ENCODE results near the gene ANKRD28.
A peak's percentile ranks its signal among the peaks of the same experiment; 100 is the strongest.

ANKRD28 gene

GRCh38 chr3:15659254-15659975 is 138.4 kb downstream of the ANKRD28 start:
- no peak for DNase-seq

- DNase-seq, result no peak
These were observed 140.8 kb downstream of the ANKRD28 start for GRCh38 chr3:15657016-15657415.

GRCh38 chr3:15656342-15656741 is 141.4 kb downstream of the ANKRD28 start:
- no peak for DNase-seq

DNA sequence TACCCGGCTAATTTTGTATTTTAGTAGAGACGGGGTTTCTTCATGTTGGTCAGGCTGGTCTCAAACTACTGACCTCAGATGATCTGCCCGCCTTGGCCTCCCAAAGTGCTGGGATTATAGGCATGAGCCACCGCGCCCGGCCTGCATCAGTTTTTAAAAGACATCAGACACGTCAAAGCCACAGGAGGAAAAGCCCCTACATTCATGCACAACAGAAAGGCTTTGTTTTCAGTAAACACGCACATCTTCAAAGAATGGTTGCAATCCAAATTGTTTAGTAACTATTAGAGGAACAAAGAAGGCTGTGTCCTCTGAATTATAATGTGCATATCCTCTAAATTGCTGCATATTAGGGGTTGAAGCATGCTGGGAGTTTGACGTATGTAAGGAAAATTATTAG is 142.9 kb downstream of the ANKRD28 start:
- DNase-seq, result no peak

DNA sequence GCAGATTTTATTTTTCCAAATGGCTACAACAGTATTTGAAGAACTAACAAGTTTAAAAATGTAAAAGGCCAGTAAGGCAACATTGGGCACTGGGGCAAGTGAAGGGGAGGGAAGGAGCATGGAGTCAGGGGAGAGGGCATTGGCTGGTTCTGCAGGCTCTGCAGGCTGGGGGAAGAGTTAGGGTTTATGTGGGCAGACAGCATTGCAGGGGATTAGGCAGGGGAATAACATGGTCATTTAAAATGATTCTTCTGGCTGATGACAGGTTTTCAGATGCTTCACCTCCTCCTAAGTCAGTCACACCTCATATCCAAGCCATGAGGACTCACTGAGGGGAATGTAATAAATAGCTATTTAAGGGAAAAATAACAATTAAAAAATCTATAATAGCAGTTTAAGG is 143.7 kb downstream of the ANKRD28 start:
- DNase-seq, result no peak

GRCh38 chr3:15653321-15653720 is 144.5 kb downstream of the ANKRD28 start:
- no peak for DNase-seq

- no peak for DNase-seq
These were observed 146.4 kb downstream of the ANKRD28 start for GRCh38 chr3:15651396-15651795.

- DNase-seq, result no peak
These were observed 147.9 kb downstream of the ANKRD28 start for GRCh38 chr3:15649858-15650257.

DNA sequence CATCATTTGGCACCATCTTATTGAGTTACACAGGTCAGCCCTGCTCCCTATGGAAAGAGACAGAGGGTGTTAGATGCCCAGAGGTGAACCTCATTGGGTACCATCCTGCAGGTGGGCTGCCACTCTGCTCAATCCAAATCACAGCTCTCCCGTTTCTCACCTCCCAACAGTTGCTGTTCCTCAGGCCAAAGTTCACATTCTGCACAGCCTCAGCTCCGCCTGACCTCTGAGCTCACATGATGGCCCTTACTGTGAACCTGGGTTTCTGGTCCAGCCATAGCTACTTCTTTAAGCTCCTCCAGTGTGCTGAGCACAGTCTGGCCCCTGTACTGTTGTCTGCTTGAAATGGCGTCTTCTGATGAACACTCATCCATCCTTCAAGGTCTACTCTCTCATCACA is 148.4 kb downstream of the ANKRD28 start:
- no peak for DNase-seq

DNA sequence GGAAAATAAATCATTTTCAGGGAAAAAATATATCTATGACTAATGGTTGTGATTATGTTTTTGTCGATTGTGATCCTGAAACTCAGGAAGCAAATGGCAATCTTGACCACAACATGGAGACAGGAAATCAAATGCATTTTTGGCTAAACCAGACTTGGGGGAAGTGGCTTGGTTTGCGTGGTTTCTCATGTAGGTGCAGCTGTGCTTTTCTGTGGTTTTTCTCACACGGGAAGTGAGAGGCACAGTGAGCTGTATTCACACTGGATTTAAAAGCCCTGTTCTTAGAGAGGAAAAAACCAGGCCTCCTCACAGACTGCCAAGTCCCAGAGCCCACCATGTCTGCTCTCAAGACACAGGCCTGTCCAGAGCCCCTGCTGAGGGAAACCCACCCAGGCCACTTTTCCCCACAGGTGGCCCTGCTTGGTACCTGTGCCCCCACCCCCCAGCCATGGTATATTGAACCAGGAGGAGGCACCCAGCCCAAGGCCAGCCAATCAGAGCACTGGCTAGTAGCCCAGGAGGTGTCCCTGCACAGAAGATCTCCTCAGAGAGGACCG is 150.1 kb downstream of the ANKRD28 start:
- peak; percentile 91 for DNase-seq

DNA sequence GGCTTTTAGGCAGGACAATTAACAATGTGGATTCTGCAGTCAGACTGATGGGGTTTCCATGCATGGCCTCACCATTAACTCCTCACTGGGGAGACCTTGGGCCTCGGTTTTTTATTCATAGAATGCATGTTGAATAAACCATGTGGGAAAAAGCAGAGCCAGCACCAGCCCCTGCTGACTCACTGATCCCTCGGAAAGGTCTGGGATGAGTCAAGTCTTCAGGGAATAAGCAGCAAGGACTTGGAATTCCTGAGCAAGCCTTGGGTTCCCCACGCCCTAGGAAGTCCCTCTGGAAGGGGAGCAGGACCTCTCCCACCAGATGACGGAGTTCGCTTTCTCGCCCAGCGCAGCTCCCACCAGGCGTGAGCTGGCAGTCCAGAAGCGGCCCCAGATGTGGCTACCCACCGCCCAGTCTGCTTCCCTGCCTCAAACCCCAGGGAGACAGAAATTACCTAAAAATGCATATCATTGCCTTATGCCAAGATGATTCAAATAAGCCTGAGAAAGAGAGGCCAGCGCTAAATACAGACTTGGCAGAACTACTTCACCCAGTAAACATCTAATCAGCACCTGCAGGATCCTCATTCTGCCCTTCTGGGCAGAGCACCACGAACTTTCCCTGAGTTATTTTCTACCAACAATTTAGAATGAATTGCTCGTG is 150.8 kb downstream of the ANKRD28 start:
- peak; percentile 81 for DNase-seq

- no peak for DNase-seq
These were observed 151.9 kb downstream of the ANKRD28 start for GRCh38 chr3:15645740-15646501.

- no peak for DNase-seq
These were observed 152.5 kb downstream of the ANKRD28 start for GRCh38 chr3:15645246-15645645.

DNA sequence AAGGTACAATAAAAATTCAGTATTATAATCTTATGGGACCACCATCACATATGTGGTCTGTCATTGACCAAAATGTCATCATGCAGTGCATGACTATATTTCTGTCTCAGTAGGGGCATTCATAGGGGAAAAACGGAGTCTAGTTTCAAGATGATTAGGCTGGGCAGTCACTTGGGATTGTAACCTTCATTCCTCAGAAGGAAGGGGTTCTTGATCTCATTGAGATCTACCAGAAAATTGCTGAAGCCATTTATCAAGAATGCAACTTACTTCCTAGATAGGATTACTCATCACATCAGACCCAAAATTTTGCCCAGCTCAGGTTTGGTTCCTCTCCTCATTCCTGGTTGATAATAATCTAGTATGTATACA is 158.9 kb downstream of the ANKRD28 start:
- no peak for DNase-seq

- DNase-seq, result no peak
These were observed 159.4 kb downstream of the ANKRD28 start for GRCh38 chr3:15638193-15638890.

GRCh38 chr3:15637131-15637951 is 160.4 kb downstream of the ANKRD28 start:
- DNase-seq, result peak; percentile 47

GRCh38 chr3:15636028-15636709 is 161.6 kb downstream of the ANKRD28 start:
- DNase-seq, result no peak

GRCh38 chr3:15635121-15635661 is 162.6 kb downstream of the ANKRD28 start:
- no peak for DNase-seq

DNA sequence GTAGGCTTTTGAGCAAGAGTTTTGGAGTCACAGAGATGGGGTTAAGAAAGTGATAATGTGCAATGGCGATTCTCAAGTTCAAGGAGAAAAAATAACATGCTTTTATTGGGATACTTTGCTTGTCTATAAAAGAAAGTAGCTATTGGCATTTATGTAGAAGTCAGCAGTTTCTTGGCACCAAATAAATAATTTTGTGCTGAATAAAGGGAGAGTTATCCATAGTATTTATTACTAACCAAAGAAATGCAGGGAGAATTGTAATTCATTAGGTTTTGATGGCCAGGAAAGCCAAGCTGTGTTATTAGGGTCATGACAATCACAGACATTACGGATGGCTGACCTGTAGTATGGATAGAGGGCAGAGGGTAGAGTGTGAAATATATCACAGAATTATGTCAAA is 163.1 kb downstream of the ANKRD28 start:
- no peak for DNase-seq

DNA sequence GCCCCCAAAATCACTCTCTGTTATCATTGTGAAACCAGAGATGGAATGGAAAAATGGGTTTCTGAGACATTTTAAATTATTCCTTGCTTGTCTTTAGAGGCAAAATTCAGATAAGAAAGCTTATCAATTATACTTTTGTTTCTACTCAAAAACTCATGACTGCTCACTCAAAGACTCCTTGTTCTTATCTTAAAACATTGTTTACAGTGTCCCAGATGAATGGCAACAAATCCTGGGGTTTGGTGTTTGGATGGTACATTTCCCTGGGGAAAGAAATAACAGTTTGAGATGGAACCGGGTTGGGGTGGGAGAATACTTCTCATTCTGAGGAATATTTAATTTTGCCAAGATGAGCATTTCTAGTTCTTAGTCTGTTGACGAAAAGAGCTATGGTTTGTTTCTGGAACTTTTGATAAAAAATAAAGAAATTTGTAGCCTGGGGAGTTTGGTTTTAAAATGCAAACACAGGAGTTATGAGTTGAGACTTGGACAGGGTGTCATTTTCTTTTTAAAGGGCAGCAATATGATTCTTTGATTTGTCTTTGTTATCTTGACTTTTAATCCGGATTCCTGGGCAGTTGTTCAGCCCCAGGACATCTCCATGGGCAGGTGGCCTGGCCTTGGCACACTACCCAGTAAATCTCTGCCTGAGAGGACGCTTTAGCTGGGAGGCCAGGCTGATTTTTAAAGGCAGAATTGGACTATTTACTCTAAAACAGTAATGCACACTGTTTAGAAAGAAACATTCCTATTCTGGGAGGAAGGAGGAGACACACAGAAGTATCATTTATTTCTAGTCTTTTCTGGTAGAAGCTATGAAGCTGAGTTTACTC is 163.8 kb downstream of the ANKRD28 start:
- no peak for DNase-seq

All from RPMI8226 (cell line).